CD4-positive, alpha-beta memory T cell (primary cell): ENCODE results near the gene ARL8A. TPM values are rescaled to one million over a fixed set of nuclear protein-coding genes. Genes with fewer than 3 reads are reported as not detected.
A peak's percentile ranks its signal among the peaks of the same experiment; 100 is the strongest.

ENCODE experiments used
- CTCF ChIA-PET: fragments of 350-600 bp; sonication (Branson Sonifier 250); formaldehyde crosslinking; loops from one replicate; lab custom pipeline; 2021; ENCODE audit warnings: inconsistent platforms; ENCODE audit not compliant: partially characterized antibody; lab: Charles Lee
- POLR2A ChIA-PET: fragments of 350-600 bp; sonication (Branson Sonifier 250); formaldehyde crosslinking; loops from one replicate; lab custom pipeline; 2021; ENCODE audit not compliant: partially characterized antibody; lab: Charles Lee
- DNase-seq, 5 donors: peaks; one replicate each; pipeline versions ENCODE4 v3.0.0 to v3.0.0-alpha.2; 2020 to 2022; ENCODE audit warnings: mixed read lengths in 1 of 5
- H3K27ac ChIP-seq: one replicate; pipeline ENCODE4 v1.7.0; 2013; ENCODE audit warnings: low read depth, low read length
- H3K27me3 ChIP-seq: 2 replicates; pipeline ENCODE4 v1.7.0; 2013; ENCODE audit warnings: mild to moderate bottlenecking, low read length, moderate library complexity; ENCODE audit not compliant: insufficient read depth
- H3K36me3 ChIP-seq: 2 replicates; pipeline ENCODE4 v1.7.0; 2013; ENCODE audit warnings: mild to moderate bottlenecking, low read length, moderate library complexity; ENCODE audit not compliant: insufficient read depth
- H3K4me1 ChIP-seq: 2 replicates; pipeline ENCODE4 v1.7.0; 2013; ENCODE audit warnings: mild to moderate bottlenecking, low read length, moderate library complexity; ENCODE audit not compliant: insufficient read depth
- H3K4me3 ChIP-seq, 2 donors: one replicate each; pipeline ENCODE4 v1.7.0; 2013; ENCODE audit warnings: low read length in 2 of 2, mild to moderate bottlenecking in 1 of 2
- H3K9me3 ChIP-seq, 2 donors: one replicate each; pipeline ENCODE4 v1.7.0; 2013; ENCODE audit warnings: low read length in 2 of 2, control low read depth in 1 of 2; ENCODE audit not compliant: control insufficient read depth in 1 of 2
- H3K27ac Mint-ChIP-seq, 7 donors: one replicate each; pipeline ENCODE4 v1.8.0; 2020 to 2021; ENCODE audit warnings: mixed read lengths in 7 of 7, mild to moderate bottlenecking in 6 of 7, inconsistent platforms in 3 of 7, moderate library complexity in 3 of 7
- H3K27me3 Mint-ChIP-seq, 2 donors: one replicate each; pipeline ENCODE4 v1.8.0; 2020 to 2021; ENCODE audit warnings: mixed read lengths in 2 of 2
- H3K36me3 Mint-ChIP-seq, 2 donors: one replicate each; pipeline ENCODE4 v1.8.0; 2020 to 2021; ENCODE audit warnings: mixed read lengths in 2 of 2, inconsistent platforms in 1 of 2, mild to moderate bottlenecking in 1 of 2
- H3K4me1 Mint-ChIP-seq, 4 donors: one replicate each; pipeline ENCODE4 v1.8.0; 2020 to 2021; ENCODE audit warnings: mixed read lengths in 4 of 4, mild to moderate bottlenecking in 1 of 4
- H3K4me3 Mint-ChIP-seq, 8 donors: one replicate each; pipeline ENCODE4 v1.8.0; 2020 to 2021; ENCODE audit warnings: mixed read lengths in 8 of 8, mild to moderate bottlenecking in 7 of 8, moderate library complexity in 6 of 8, inconsistent platforms in 3 of 8
- H3K9me3 Mint-ChIP-seq, 8 donors: one replicate each; pipeline ENCODE4 v1.8.0; 2020 to 2021; ENCODE audit warnings: mixed read lengths in 8 of 8, mild to moderate bottlenecking in 5 of 8, inconsistent platforms in 3 of 8, moderate library complexity in 1 of 8
- intact Hi-C: fragments of 100-400 bp; cut with micrococcal nuclease; formaldehyde crosslinking; loops from one replicate; pipeline ENCODE4 v1.15.1; 2023
- polyA plus RNA-seq, 2 donors: library from polyadenylated mRNA; unstranded; fragments of 300-500 nt; fragmentation: Illumina TruSeq; gene quantifications; one replicate each; pipeline ENCODE4 v1.2.3, GENCODE V29; 2021
- total RNA-seq, 2 experiments: library from RNA; stranded (reverse); gene quantifications; one replicate each; pipeline ENCODE4 v1.2.3, GENCODE V29; 2021

The ARL8A gene
- total and polyA plus RNA-seq, 4 experiments from 2014 or later, result 7.1 to 55.0 (median 29.4) TPM

DNA sequence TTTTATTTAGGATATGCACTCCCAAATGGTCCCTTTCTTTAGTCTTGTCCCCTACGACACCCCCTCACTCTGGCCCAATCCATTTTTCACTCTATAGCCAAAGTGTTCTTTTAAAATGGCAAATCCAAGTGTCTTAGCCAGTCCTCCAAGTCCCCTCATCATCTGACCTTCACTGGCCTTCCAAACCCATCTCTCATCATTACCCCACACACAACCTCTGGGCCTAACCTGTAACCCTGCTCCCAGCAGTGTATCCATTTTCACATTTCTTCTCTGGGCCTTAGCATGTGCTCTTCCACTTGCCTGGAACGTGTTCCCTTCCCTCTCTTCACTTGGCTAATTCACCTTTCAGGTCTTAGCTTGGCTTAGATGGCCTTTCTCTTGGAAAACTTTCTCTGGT, 6.5 kb upstream of the ARL8A start:
- ChIA-PET POLR2A (interaction anchor here (5.0 kb wide), 1 partner anchor 11 kb away, joined by 30 read pairs; the partner anchor contains the start of gene PTPN7), CTCF (interaction anchor here (1.0 to 2.4 kb wide), 6 partner anchors 9 to 35 kb away, joined by 3 to 7 read pairs (median 4); partner anchors contain the start of gene PTPN7)
- peaks cover 20% of the 10 kb centered on the region for H3K4me1 ChIP-seq
- Mint-ChIP-seq H3K27me3 (no peaks in the 10 kb centered on the region), H3K4me1 (peaks cover 19 to 30% (median 24%) of the 10 kb centered on the region in 4 donors), H3K36me3 (peaks cover 41 to 75% of the 10 kb centered on the region in 2 donors), H3K27ac (peak overlapping the region; percentile 3 to 74 (median 43)), H3K9me3 (no peaks in the 10 kb centered on the region), H3K4me3 (no peak overlapping the region)
- no peaks in the 10 kb centered on the region for H3K27me3 ChIP-seq
- no peaks in the 10 kb centered on the region for H3K9me3 ChIP-seq
- intact Hi-C loops, result no loop called here
- H3K36me3 ChIP-seq, result peaks cover 80% of the 10 kb centered on the region
- no peak overlapping the region for H3K4me3 ChIP-seq
- H3K27ac ChIP-seq, result no peak overlapping the region
- DNase-seq, result no peak

DNA sequence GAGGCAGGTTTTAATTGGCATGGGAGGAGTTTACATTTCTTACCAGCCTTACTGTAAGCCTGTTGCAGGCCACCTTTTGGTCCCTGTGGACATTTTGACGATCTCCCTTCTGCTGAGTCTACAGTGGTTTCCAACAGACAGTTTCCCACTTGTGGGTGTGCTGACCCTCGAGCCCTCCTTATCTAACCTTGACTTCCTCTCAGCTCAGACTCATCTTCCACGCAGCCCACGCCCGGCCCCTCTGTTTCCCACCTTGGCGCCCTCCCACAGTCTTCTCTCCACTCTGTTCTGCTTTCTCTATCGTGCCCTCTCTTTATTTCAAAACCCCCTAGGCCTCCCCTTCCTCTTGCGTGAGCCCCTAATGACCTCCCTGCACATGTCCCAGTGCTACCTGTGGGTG, 6.1 kb upstream of the ARL8A start:
- H3K9me3 ChIP-seq, result no peaks in the 10 kb centered on the region
- peak overlapping the region; percentile 43 to 74 (median 65) for H3K27ac Mint-ChIP-seq
- H3K36me3 Mint-ChIP-seq, result peaks cover 38 to 72% of the 10 kb centered on the region in 2 donors
- H3K4me1 ChIP-seq, result peaks cover 17% of the 10 kb centered on the region
- H3K9me3 Mint-ChIP-seq, result no peaks in the 10 kb centered on the region
- POLR2A ChIA-PET, result interaction anchor here (5.0 to 9.2 kb wide), 2 partner anchors 8 to 11 kb away, joined by 30 to 164 read pairs; partner anchors contain the start of gene PTPN7
- no peak for DNase-seq
- intact Hi-C loops, result no loop called here
- no peaks in the 10 kb centered on the region for H3K27me3 Mint-ChIP-seq
- H3K27me3 ChIP-seq, result no peaks in the 10 kb centered on the region
- peaks cover 76% of the 10 kb centered on the region for H3K36me3 ChIP-seq
- CTCF ChIA-PET, result interaction anchor here (2.0 to 2.4 kb wide), 2 partner anchors 12 to 16 kb away, joined by 5 to 7 read pairs; no protein-coding TSS in a partner anchor
- H3K4me3 Mint-ChIP-seq, result no peak overlapping the region
- no peak overlapping the region for H3K4me3 ChIP-seq
- H3K27ac ChIP-seq, result no peak overlapping the region
- H3K4me1 Mint-ChIP-seq, result peaks cover 17 to 29% (median 21%) of the 10 kb centered on the region in 4 donors

DNA sequence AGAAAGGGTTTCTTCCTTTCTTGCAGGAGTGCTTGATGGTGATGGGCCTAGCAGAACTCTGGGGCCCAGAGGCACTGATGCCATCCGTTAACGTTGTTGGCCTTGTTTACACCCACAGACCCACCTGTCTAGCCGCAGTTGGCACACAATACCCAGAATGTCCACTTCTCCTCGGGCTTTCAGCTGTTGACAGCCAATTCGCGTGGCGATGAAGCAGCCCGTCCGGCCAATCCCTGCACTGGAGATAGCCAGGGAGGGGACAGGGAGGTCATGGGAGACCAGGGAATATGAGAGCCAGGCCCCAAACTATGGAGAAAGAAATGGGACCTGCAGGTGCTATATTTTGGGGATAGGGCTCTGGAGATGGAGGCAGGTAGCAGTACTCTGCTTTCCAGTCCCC, 5.7 kb upstream of the ARL8A start:
- Histone ChIP-seq H3K4me1 (peaks cover 17% of the 10 kb centered on the region), H3K27me3 (no peaks in the 10 kb centered on the region), H3K9me3 (no peaks in the 10 kb centered on the region), H3K4me3 (no peak overlapping the region), H3K27ac (no peak overlapping the region), H3K36me3 (peaks cover 72% of the 10 kb centered on the region)
- H3K4me1 Mint-ChIP-seq, result peaks cover 17 to 29% (median 22%) of the 10 kb centered on the region in 4 donors
- intact Hi-C loops, result no loop called here
- H3K27ac Mint-ChIP-seq, result peak overlapping the region in 2 of 7 donors; percentile 12 to 57
- H3K9me3 Mint-ChIP-seq, result no peaks in the 10 kb centered on the region
- POLR2A ChIA-PET, result interaction anchor here (9.2 kb wide), 1 partner anchor 9 kb away, joined by 164 read pairs; the partner anchor contains the start of gene PTPN7
- CTCF ChIA-PET, result interaction anchor here (2.0 kb wide), 1 partner anchor 15 kb away, joined by 5 read pairs; no protein-coding TSS in a partner anchor
- H3K4me3 Mint-ChIP-seq, result no peak overlapping the region
- peaks cover 34 to 73% of the 10 kb centered on the region in 2 donors for H3K36me3 Mint-ChIP-seq
- no peak for DNase-seq
- H3K27me3 Mint-ChIP-seq, result no peaks in the 10 kb centered on the region

DNA sequence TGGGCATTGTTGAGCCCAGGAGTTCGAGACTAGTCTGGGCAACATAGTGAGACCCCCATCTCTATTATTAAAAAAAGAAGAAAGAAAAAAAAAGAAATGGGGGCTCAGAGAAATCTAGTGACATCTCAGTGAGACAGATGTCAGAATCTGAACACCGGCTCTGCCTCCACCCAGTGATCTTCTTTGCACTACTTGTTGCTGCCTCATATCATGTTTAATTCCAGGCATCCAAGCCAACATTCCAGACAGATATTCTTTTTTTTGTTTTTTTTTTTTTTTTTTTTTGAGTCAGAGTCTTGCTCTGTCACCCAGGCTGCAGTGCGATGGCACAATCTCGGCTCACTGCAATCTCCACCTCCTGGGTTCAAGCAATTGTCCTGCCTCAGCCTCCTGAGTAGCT, 5.0 kb upstream of the ARL8A start:
- H3K36me3 ChIP-seq, result peaks cover 65% of the 10 kb centered on the region
- no peak overlapping the region for H3K4me3 ChIP-seq
- Mint-ChIP-seq H3K36me3 (peaks cover 28 to 67% of the 10 kb centered on the region in 2 donors), H3K9me3 (no peaks in the 10 kb centered on the region), H3K27ac (peak overlapping the region in 1 of 7 donors; percentile 48), H3K27me3 (no peaks in the 10 kb centered on the region), H3K4me1 (peaks cover 12 to 27% (median 17%) of the 10 kb centered on the region in 4 donors), H3K4me3 (no peak overlapping the region)
- peaks cover 15% of the 10 kb centered on the region for H3K4me1 ChIP-seq
- no peak overlapping the region for H3K27ac ChIP-seq
- ChIA-PET CTCF (interaction anchor here (2.0 kb wide), 1 partner anchor 15 kb away, joined by 5 read pairs; no protein-coding TSS in a partner anchor), POLR2A (interaction anchor here (9.2 kb wide), 1 partner anchor 9 kb away, joined by 164 read pairs; the partner anchor contains the start of gene PTPN7)
- no peak for DNase-seq
- H3K27me3 ChIP-seq, result no peaks in the 10 kb centered on the region
- intact Hi-C loops, result no loop called here
- H3K9me3 ChIP-seq, result no peaks in the 10 kb centered on the region

- no peak for DNase-seq
- no peak overlapping the region for H3K4me3 ChIP-seq
- Mint-ChIP-seq H3K36me3 (peaks cover 20 to 64% of the 10 kb centered on the region in 2 donors), H3K27ac (peak overlapping the region in 5 of 7 donors; percentile 36 to 84 (median 75)), H3K27me3 (no peaks in the 10 kb centered on the region), H3K9me3 (no peaks in the 10 kb centered on the region), H3K4me3 (no peak overlapping the region), H3K4me1 (peaks cover 12 to 26% (median 18%) of the 10 kb centered on the region in 4 donors)
- ChIA-PET POLR2A (interaction anchor here (9.2 kb wide), 1 partner anchor 10 kb away, joined by 164 read pairs; the partner anchor contains the start of gene PTPN7), CTCF (interaction anchor here (1.2 to 1.3 kb wide), 2 partner anchors 12 to 13 kb away, joined by 4 read pairs; partner anchors contain the start of gene PTPN7)
- H3K27ac ChIP-seq, result no peak overlapping the region
- H3K9me3 ChIP-seq, result no peaks in the 10 kb centered on the region
- H3K27me3 ChIP-seq, result no peaks in the 10 kb centered on the region
- intact Hi-C loops, result no loop called here
- H3K36me3 ChIP-seq, result peaks cover 54% of the 10 kb centered on the region
- peaks cover 10% of the 10 kb centered on the region for H3K4me1 ChIP-seq
Observed at GRCh38 chr1:202148391-202148790, 3.9 kb upstream of the ARL8A start.

- H3K27ac ChIP-seq, result peak overlapping the region; percentile 20
- H3K36me3 Mint-ChIP-seq, result peaks cover 17 to 55% of the 10 kb centered on the region in 2 donors
- CTCF ChIA-PET, result interaction anchor here (0.9 to 2.7 kb wide), 6 partner anchors 8 to 38 kb away, joined by 3 to 14 read pairs (median 4); partner anchors contain the start of gene PTPN7
Observed at GRCh38 chr1:202146993-202147392, 2.5 kb upstream of the ARL8A start.

DNA sequence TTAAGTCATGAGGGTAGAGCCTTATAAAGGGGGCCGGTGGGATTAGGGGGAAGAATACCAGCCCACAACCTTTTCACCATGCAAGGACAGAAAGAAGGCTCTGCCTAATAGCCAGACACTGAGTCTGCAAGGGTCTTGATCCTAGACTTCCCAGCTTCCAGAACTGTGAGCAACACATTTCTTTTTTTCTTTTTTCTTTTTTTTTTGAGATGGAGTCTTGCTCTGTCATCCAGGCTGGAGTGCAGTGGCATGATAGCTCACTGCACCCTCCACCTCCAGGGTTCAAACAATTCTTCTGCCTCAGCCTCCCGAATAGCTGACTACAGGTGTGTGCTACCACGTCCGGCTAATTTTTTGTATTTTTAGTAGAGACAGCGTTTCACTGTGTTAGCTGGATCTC, 1.7 kb upstream of the ARL8A start:
- peaks cover 24 to 44% (median 33%) of the 10 kb centered on the region in 4 donors for H3K4me1 Mint-ChIP-seq
- Histone ChIP-seq H3K27ac (no peak overlapping the region), H3K4me1 (peaks cover 31% of the 10 kb centered on the region), H3K27me3 (no peaks in the 10 kb centered on the region), H3K9me3 (no peaks in the 10 kb centered on the region), H3K4me3 (no peak overlapping the region), H3K36me3 (peaks cover 33% of the 10 kb centered on the region)
- peak overlapping the region; percentile 6 to 96 (median 70) for H3K27ac Mint-ChIP-seq
- CTCF ChIA-PET, result interaction anchor here (1.0 to 2.7 kb wide), 6 partner anchors 9 to 44 kb away, joined by 3 to 14 read pairs (median 6); partner anchors contain the start of gene PTPN7
- peaks cover 16 to 49% of the 10 kb centered on the region in 2 donors for H3K36me3 Mint-ChIP-seq
- no peak for DNase-seq
- no peaks in the 10 kb centered on the region for H3K27me3 Mint-ChIP-seq
- intact Hi-C loops, result no loop called here
- POLR2A ChIA-PET, result interaction anchor here (9.2 kb wide), 1 partner anchor 12 kb away, joined by 164 read pairs; the partner anchor contains the start of gene PTPN7
- peak overlapping the region in 5 of 8 donors; percentile 20 to 90 (median 51) for H3K4me3 Mint-ChIP-seq
- peaks cover 0 to 1% (median 0%) of the 10 kb centered on the region in 8 donors for H3K9me3 Mint-ChIP-seq

More at GRCh38 chr1:202146993-202147392, 2.5 kb upstream of the ARL8A start:
- DNase-seq, result no peak
- POLR2A ChIA-PET, result interaction anchor here (9.2 kb wide), 1 partner anchor 12 kb away, joined by 164 read pairs; the partner anchor contains the start of gene PTPN7
- Histone ChIP-seq H3K4me3 (no peak overlapping the region), H3K27me3 (no peaks in the 10 kb centered on the region), H3K4me1 (peaks cover 24% of the 10 kb centered on the region), H3K9me3 (no peaks in the 10 kb centered on the region), H3K36me3 (peaks cover 40% of the 10 kb centered on the region)
- Mint-ChIP-seq H3K4me1 (peaks cover 24 to 37% (median 29%) of the 10 kb centered on the region in 4 donors), H3K9me3 (peaks cover 0 to 1% (median 0%) of the 10 kb centered on the region in 8 donors), H3K4me3 (no peak overlapping the region), H3K27me3 (no peaks in the 10 kb centered on the region), H3K27ac (peak overlapping the region in 3 of 7 donors; percentile 66 to 86 (median 68))
- intact Hi-C loops, result no loop called here
